AG04450 (cell line): Measurements from ENCODE around the gene PIP. TPM values are rescaled to one million over a fixed set of nuclear protein-coding genes. Genes with fewer than 3 reads are reported as not detected.
"Not testable (repeated sequence)": the region's sequence is repeated elsewhere in the genome, so short reads cannot be mapped to it uniquely, and the experiment has no call there.

Source experiments
- CTCF ChIA-PET: fragments of 300-600, 350-600 bp; formaldehyde crosslinking; extraction: SDS; loops from one replicate; lab custom pipeline; 2022; ENCODE audit warnings: antibody characterized with exemption, inconsistent platforms; lab: Charles Lee
- POLR2A ChIA-PET: fragments of 350-600 bp; formaldehyde crosslinking; extraction: SDS; loops from one replicate; lab custom pipeline; 2021; ENCODE audit warnings: antibody characterized with exemption, inconsistent platforms; lab: Yijun Ruan, JAX
- DNase-seq: peaks from one replicate; pipeline ENCODE4 v3.0.0-alpha.2; 2011; ENCODE audit warnings: low read depth, low spot score
- H3K27ac ChIP-seq: one replicate; pipeline ENCODE4 v1.5.1; 2012; ENCODE audit warnings: low read depth, low read length, control low read depth
- H3K27me3 ChIP-seq: one replicate; pipeline ENCODE4 v1.6.0; 2012; ENCODE audit warnings: low read length; ENCODE audit not compliant: control insufficient read depth, insufficient read depth
- H3K4me3 ChIP-seq: 2 replicates; pipeline ENCODE4 v1.5.1; 2011; ENCODE audit warnings: mild to moderate bottlenecking, low read depth, low read length, control low read depth
- H3K9me3 ChIP-seq: 2 replicates; pipeline ENCODE4 v1.5.1; 2012; ENCODE audit warnings: low read length; ENCODE audit not compliant: control insufficient read depth, insufficient read depth
- CTCF ChIP-seq: IDR thresholded peaks from 2 replicates; pipeline ENCODE4 v1.5.1; 2011; ENCODE audit warnings: low read depth, low read length, control low read depth, inconsistent platforms
- polyA minus RNA-seq: library from RNA; depleted of rRNA, polyadenylated mRNA; stranded (reverse); fragments of >200 nt; gene quantifications from 2 replicates; pipeline ENCODE4 v1.2.3, GENCODE V29; 2011; rRNA and poly(A)+ RNA removed
- polyA plus RNA-seq: library from polyadenylated mRNA; depleted of rRNA; stranded (reverse); fragments of >200 nt; gene quantifications from 2 replicates; pipeline ENCODE4 v1.2.3, GENCODE V29; 2011; rRNA removed

Gene PIP
- polyA plus RNA-seq (not detected in 2 replicates), polyA minus RNA-seq (not detected in 2 replicates)

- ChIA-PET CTCF (no interaction called here), POLR2A (no interaction called here)
- Histone ChIP-seq H3K9me3 (no peaks in the 10 kb centered on the region; the same call in 1 of the 2 replicates), H3K27ac (no peak within 1 kb of the TSS), H3K27me3 (no peaks in the 10 kb centered on the region), H3K4me3 (no peak within 1 kb of the TSS)
- no peak for DNase-seq
- TF ChIP-seq CTCF, result no peak
These were observed at the start of gene PIP for GRCh38 chr7:143131781-143132180. Gene PIP, plus strand, starts transcription at chr7:143132077. Its CDS starts 40 bp downstream, at chr7:143132117.

GRCh38 chr7:143085109-143085508 is 46.8 kb upstream of the PIP start:
- ChIA-PET POLR2A (no interaction called here), CTCF (no interaction called here)
- Histone ChIP-seq H3K9me3 (peaks cover 5% of the 10 kb centered on the region; the same call in 1 of the 2 replicates), H3K27ac (no peak overlapping the region), H3K4me3 (no peak overlapping the region), H3K27me3 (no peaks in the 10 kb centered on the region)
- DNase-seq, result no peak
- no peak for TF ChIP-seq CTCF

GRCh38 chr7:143085610-143086009 is 46.3 kb upstream of the PIP start:
- POLR2A ChIA-PET, H3K27ac ChIP-seq, H3K9me3 ChIP-seq, H3K27me3 ChIP-seq, H3K4me3 ChIP-seq, CTCF ChIA-PET, DNase-seq: not testable (repeated sequence)

- POLR2A ChIA-PET, CTCF ChIA-PET, H3K9me3 ChIP-seq, H3K27me3 ChIP-seq, H3K27ac ChIP-seq, DNase-seq, H3K4me3 ChIP-seq: not testable (repeated sequence)
These were observed 43.2 kb upstream of the PIP start for GRCh38 chr7:143088549-143089231.

- no peak for DNase-seq
- no peak for TF ChIP-seq CTCF
- no peaks in the 10 kb centered on the region for H3K27me3 ChIP-seq
- ChIA-PET CTCF (no interaction called here), POLR2A (no interaction called here)
- H3K27ac ChIP-seq, result no peak overlapping the region
- no peaks in the 10 kb centered on the region for H3K9me3 ChIP-seq
- H3K4me3 ChIP-seq, result no peak overlapping the region
These were observed 35.7 kb upstream of the PIP start for GRCh38 chr7:143096146-143096545.

- H3K9me3 ChIP-seq, H3K27me3 ChIP-seq, H3K4me3 ChIP-seq, H3K27ac ChIP-seq, DNase-seq, POLR2A ChIA-PET: not testable (repeated sequence)
- CTCF ChIA-PET, result interaction anchor here (1.4 kb wide), 1 partner anchor 115 kb away, joined by 4 read pairs; no protein-coding TSS in a partner anchor
These were observed 32.3 kb upstream of the PIP start for GRCh38 chr7:143099579-143099978.
